Fibroblast of peridontal ligament (primary cell): ENCODE measurements around the gene IL1A.

Experiments used
- DNase-seq: peaks from one replicate; pipeline ENCODE4 v3.0.0-alpha.2; 2010; ENCODE audit errors: extremely low read depth

The IL1A gene

DNA sequence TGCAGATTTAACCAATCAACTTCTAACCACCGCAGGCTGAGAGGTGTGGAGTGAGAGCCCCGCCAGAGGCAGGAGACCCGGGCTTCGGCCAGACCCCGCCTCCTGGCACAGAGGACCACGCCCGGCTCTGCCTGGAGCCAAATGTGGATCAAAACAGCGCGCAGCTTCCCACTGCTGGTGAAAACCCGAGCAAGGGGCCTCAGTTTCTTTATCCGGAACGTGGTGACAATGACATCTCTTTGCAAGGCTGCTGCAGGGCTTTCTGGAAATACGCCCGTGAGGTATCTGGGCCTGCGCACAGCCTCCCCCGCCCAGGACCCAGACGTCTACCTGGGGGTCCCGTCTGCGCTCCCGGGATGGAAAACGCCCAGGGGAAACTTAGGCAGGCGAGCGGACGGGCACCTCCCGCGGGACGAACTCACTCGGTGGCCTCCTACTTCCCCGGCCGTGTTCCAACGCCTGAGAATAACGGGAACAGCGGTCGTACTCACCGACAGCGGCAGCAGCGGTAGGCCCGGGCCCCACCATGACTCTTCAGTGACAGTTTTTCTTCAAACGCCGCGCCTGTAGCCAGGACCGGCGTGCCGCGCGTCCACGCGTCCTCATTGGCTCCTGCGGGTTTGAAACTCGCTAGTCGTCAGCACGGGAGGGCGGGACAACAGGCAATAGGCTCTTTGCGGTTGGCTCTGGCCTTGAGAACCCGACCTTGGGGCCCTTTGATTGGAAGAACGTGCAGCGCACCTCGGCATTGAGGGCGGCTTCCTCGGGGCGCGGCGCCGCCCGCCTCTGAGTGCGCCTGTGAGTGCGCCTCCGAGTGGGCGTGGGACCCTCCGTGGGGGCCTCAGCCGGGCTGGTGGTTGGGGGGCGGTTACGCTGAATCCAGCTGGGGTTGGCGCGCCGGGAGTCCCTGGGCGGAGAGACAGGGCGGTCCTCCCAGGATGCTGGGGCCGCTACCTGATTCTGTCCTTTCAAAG is 19.9 kb downstream of the IL1A start, which contains the start of gene CKAP2L:
CKAP2L (minus strand) TSS at position 539 of the 974 bp plus-strand sequence; CDS start at position 528, 11 bp downstream.
- DNase-seq: peak; percentile 96

DNA sequence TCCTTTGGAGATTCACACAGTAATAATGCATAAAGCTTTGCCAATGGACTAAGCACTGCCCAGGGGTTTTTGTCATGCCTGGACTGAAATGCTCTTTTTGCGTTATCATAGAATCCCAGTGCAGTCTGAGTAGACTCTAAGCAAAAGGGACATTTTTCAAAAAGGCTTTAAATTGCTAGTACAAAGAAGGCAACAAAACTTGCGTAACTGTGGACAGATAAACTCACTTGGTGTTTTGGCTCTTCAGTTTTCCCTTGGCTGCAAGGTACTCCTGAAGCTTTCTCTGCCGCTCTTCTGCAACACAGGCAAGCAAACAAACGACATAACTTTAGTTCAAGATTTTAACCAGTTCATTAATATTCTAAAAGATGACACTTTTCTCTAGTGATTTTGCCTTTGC is 22.0 kb downstream of the IL1A start:
- DNase-seq: no peak

DNA sequence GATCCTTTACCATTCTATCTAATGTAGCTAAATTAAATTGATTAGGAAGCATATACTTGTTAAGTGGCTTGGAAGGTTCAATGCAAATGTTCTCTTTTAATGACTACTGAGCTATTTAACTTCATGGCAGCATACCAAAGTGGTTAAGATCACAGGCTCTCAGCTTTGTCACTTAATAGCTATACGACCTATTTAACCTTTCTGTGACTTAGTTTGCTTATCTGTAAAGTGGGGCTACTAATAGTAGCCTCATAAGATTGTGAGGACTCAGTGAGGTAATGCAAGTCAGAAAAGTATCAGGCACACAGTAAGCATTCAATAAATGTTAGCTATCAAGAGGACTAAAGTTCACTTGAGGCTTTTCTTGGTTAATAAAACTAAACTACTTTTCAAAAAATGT is 24.1 kb downstream of the IL1A start:
- no peak for DNase-seq

DNA sequence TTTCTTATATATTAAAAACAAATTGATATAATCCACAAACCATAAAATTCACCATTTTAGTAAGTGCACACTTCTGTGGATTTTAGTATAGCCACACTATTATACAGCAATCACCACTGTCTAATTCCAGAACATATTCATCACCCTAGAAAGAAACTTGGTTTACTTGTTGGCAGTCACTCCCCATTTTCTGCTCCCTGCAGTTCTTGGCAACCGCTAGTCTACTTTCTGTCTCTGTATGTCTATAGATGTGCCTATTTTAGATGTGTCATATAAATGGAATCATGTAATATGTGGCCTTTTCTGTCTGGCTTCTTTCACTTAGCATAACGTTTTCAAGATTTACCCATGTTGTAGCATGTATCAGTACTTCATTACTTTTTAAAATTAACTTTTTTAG is 25.6 kb downstream of the IL1A start:
- peak; percentile 42 for DNase-seq

DNA sequence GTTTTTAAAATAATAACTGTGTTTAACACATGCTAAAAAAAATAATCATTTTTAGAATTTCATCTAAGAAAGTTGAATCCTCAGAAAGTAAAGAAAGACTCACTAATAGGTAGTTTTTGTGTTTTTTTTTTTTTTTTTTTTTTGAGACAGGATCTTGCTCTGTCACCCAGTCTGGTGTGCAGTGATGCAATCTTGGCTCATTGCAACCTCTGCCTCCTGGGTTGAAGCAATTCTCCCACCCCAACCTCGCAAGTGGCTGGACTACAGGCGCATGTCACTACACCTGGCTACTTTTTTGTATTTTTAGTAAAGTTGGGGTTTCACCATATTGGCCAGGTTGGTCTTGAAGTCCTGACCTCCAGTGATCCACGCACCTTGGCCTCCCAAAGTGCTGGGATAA is 27.0 kb downstream of the IL1A start:
- peak; percentile 41 for DNase-seq

DNA sequence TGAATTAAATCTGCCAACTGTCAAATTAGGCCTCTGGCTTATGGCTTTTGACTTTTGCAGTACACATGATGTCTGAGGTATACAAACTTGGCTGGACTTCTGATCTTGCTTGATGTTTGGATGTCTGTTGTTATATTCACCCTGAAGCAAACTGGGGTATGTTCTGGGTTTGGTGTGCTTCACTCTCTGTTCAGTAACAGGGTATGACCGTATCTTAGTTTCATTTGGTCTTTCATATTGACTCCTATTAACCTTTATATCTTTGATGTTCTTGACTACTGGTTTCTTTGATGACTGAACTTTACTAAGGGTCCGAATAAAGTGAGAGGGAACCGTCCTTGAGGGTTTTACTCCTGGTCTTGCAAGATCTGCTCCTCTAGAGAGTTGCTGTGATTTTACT is 28.1 kb downstream of the IL1A start:
- no peak for DNase-seq

DNA sequence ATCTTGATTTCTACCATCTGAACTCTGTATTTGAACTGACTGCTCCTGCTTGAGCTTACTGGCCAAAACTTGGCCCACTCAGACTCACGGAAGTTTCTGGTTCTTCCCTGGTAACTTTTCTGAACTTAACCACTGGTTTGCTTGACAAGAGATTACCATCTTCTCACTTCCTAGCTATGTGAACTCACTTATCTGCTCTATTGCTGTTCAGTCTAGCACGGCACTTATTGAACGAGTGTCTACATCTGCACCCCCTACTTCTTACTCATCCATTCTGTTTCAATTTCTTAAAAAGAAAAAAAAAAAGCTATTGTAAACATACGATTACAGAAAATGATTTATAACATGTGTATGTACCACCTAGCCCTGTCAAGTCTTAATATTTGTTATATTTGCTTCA is 28.8 kb downstream of the IL1A start:
- no peak for DNase-seq

DNA sequence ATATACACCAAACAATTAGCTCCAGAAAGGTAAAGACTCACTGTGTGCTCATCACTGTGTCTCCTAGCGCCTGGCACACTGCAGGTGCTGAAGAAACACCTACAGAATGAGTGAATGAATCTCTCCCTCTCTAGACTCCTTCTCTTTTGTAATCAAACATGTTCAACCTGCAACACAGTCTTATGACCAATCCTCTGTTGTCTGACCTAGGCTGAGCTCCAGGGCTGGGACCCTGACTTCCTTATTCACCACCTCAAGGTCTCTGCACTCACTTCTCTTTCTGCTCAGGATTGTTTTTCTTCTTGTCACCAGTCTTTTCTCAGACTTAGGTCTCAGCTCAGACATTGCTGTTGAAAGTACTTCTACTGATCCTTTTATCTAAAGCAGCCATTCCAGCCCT is 29.7 kb downstream of the IL1A start:
- DNase-seq: no peak

DNA sequence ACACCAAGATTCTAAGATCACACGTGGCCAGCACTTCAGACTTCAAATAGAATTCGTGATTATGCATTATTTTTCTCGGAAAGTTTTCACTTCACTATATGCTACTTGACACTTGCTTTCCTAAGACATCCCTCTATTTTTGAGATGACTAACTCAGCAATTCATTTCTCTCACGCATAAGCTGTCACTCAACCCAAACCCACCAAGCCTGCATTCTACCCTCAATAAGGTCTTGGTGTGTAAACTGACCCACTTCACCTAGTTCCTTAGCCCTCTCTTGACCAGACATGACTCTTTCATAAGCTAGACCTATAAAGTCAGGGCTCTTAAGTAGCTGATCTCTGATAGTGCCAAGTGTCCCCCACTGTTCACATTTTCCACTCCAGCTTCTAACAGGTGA is 31.6 kb downstream of the IL1A start:
- DNase-seq: no peak

DNA sequence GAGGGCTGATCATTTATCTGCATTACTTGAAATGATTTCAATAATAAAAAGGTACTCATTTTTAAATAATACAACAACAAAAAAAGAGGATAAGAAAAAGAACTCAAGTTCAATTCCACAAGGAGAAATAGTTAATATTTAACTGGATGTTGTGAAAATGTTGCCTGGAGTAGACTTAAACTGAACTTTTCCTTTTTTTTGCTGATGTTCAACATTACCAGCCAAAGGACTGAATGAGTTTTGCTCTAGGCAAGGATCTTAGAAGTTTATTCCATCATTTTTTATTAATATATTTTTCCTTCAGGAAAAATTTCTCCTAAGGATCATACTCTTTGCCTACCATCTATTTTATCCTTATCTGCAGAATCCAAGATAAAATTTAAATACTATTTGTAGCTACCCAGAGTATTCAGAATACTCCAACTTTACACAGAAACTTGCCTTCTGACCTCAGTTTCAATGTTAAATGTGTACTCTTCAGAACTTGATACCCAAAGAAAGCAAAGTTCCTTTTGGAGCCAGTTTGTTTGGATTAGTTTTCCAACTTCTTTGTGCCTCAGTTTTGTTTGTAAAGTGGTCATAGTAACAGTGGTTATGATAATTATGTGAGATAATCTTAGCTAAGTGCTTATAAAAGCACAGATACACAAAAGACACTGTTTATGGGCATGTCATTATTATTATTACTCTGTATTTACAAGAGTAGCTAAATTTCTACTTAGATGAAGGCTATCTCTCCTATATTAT is 32.7 kb downstream of the IL1A start:
- peak; percentile 57 for DNase-seq

DNA sequence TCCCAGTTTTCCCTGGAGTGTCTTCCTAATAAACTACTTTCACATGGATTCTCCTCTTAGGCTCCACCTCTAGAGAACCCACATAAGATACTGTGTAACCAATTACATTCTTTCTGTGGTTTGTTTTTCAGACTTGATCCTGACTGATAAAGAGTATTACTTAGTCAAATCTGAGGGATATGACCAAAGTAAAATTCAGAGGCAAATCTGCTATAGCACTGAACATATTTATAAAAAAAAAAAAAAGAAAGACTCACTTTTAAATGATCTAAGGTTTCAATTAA is 33.8 kb downstream of the IL1A start:
- DNase-seq: peak; percentile 59

DNA sequence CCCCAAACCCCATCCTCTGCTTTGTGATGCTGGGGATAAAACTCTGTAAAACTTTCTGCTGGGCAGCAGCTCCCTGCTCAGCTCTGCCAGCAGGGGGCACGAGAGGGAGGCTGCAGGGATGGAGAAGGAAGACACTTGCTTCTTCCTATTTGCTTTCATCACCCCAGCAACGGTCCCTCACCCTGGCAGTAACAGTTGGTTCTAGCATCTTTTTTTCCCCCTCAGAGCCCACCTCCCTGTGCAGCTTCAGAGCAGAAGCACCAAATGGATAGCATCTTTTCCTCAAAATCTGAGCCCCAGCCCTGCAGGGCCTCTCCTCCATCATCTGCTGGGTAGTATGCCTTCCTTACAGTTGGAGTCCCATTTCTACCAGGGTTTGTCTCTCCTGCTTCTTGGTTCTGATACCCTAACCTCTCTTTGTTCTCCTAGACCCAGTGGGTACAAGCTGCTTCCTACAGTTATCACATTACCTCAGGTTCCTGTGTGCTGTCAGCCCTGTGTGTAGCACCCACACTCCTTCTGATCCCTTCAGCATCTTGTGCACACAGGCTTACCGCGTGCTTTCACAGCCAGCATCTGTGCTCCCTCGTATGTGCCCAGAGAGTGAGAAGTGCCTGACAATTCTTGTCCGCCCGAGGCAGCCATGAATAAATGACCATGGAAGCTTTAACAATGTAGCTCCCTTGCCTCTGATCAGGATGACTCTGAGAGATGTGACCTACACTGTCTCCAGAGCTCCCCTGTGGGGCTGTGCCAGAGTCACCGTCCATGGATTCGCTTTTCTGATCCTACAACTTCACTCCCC is 34.3 kb downstream of the IL1A start:
- peak; percentile 77 for DNase-seq

DNA sequence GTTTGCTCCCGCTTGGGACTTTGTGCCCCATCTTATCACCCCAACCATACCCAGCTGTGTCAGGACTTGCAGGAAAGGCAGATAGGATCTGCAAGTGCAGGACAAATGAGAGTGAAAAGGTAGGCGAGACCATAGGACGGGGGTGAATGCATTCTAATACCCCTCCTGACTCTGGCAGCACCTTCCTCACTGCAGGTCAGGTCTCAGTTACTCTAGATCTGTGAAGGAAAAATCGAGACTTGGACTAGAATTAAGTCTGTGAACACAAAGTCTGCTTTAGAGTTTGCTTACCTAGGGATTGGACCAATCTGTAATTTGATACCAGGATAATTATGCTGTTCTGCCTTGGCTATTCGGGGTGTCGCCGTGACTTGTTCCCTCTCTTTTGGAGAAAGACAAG is 43.8 kb downstream of the IL1A start:
- DNase-seq: no peak

DNA sequence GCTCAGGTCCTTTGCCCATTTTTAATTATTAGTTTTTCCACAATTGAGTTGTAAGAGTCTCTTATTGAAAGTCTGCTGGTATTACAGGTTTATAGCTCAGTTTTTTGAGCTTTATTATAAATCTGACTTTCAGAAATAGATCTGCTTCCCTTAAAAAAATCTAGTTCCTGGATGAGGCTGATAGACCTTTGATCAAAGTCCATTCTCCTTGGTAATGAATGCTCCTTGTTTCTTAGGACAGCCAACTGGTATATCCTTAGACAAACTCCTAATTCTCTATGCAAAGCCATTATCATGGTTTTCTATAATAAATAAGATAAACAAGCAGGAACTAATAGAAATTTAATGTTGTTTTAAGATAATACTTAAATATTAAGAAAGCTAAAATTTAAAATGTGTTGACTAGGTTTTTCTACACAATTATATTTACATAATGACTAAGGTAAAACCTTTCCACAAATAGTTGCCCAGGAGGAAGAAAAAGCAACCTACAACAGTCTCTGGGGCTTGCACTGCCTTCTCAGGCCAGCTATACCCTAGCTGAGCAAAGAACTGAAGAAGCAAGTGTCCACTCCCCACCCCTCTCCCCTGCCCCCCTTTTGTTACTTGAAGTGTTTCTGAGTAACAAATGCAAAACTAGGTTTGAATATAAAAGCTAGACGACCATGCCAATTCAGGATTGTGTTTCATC is 46.6 kb downstream of the IL1A start:
- DNase-seq: no peak

DNA sequence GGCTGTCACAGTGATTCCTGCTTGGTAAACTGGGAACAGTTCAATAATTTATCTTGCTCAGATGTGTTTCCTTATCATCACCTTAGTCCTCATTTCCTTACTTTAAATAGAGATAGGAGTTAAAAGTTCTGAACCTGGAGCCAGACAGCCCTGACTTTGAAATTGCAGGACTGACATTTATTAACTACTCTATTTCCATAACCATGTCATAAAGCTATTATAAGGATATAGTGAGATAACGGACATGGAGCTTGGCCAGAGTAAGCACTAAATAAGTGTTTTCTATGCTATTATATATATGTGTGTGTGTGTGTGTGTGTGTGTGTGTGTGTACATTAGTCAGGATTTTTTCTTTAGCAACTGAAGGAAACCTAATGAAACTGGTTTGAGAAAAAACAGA is 50.4 kb downstream of the IL1A start:
- no peak for DNase-seq

DNA sequence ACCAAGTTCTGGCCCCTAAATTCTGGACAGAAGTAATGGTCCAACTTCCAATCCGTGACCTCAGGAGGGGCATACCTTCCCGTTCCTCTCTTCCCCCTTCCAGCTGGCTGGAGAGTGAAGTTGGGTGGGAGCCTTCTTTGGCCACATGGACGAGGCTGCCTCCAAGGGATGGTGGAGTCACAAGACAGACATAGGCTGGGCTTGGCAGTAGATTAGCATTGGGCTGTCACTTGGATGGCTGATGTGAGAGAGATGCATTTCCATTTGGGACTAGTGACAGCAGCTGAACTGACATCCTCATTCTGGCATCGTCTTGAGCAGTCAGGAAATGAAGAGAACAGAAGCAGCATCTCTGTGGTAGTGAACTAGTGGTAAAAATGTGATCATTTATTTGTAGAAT is 50.8 kb downstream of the IL1A start:
- DNase-seq: no peak

DNA sequence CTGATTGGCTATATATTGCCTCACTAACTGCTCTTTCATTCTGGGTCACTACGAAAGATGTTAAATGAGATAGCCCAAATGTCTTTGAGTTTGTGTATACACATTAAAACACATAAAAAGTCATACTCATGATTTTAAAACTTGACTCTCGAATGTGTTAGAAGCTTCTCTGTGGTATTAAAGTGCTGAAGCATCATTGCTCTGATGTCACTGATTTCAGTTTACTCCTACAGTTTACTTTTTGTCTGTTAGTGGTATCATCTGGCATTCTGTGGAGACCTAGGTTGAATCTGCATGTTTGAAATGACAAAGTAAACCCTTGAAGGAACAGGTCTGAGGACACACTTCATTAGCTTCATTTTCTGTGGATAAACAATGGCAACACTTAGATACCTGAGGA is 52.8 kb downstream of the IL1A start:
- DNase-seq: no peak

DNA sequence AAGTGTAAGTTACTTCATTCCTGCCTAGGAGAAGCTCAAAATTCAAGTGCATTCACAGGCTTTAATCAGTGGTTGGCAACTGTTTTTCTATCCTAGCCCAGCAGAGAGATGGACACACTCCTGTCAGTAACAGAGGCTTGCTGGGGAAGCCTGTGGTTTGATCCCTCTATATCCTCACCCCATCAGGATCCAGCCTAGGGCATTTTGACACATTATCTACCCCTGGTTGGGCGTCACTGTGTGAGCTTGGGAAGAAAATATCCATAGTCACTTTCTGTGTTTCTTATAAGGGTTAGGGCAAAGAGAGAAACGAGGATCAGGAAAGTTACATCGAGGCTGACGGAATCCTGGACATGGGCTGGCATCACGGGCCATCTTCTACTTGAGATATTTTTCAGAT is 53.5 kb downstream of the IL1A start:
- no peak for DNase-seq

DNA sequence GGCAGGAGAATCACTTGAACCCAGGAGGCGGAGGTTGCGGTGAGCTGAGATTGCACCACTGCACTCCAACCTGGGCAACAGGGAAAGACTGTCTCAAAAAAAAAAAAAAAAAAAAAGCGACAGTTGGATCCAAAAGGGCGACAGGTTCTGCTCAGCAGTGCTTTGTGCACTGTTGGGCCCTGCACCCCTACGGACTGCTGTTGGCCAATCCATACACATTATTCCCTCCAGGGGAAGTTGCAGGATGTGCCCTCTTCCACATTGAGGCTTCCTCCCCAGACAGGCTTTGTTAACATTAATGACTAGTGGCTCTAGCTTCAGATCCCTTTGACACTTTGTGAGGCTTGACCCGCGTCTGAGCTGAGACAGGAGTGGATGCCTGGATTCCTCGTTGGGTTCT is 54.1 kb downstream of the IL1A start:
- no peak for DNase-seq

DNA sequence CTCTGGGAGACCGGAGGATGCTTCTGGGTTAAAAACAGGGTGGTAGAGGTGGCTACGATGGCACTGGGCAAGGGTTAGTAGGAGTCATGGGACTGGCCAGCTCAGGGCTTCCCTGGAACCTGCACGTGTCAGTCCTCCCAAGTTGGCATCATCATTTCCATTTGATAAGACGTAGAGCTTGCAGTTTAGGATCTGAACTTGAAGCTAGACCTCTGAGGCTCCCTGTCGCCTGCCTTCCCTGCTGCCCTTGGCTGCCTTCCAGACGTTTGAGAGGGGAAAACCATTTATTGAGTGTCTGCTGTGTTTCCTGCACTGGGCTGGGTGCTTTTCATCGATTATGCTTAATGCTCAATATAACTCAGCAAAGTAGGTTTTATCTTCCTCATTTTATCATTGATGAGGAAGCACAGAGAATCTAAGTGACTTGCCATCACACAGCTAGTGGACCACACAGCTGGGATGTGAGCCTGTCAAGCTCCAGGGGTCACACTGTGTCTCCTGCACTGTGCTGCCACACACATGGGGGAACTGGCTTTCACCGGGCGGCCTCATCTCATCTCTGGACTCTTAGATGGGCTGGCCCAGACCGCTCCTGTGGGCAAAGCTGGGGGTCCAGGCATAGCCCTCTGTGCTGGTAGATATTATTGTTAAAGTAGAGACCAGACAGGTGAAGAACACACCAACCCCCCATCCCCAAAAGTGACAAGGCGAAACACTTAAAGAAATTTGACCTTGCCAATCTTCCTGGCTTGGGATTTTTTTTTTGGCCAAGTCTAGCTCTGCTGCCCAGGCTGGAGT is 55.7 kb downstream of the IL1A start:
- DNase-seq: no peak

DNA sequence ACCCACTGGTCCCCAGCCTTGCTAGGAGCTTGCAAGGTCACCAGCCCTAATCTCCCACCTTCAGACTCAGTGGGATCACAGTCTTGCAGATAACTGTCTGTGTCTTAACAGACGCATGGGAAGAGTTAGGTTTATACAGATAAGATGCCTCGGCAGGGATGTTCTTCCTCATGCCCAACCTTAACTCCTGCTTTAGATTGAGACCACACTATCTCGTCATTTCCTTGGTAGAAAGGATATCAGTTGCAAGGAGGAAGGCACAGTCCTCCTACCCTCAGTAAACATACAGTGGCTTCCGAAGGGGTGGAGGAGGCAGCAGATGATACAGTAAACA is 56.3 kb downstream of the IL1A start:
- DNase-seq: no peak
